Astrocyte of the cerebellum (primary cell): ENCODE results near the gene WAS.

Source experiments
- DNase-seq: peaks from one replicate; pipeline ENCODE4 v3.0.0-alpha.2; 2011; ENCODE audit warnings: low read depth
- H3K4me3 ChIP-seq: 2 replicates; pipeline ENCODE4 v1.5.1; 2011; ENCODE audit warnings: mild to moderate bottlenecking, low read depth, low read length, moderate library complexity
- CTCF ChIP-seq: IDR thresholded peaks from 2 replicates; pipeline ENCODE4 v1.5.1; 2012; ENCODE audit warnings: low read length, low read depth, moderate library complexity, mild to moderate bottlenecking; ENCODE audit errors: missing control alignments
- in situ Hi-C: cut with HindIII; loops from 2 replicates; pipeline ENCODE4 v1.10.0; 2017; ENCODE audit warnings: low sequenced_read_pairs

WAS gene

GRCh38 chrX:48702716-48703115, 19.1 kb downstream of the WAS start:
- in situ Hi-C loops = loop anchor here (5.0 kb wide), 1 partner anchor 60 kb away; the partner anchor contains the start of gene GLOD5
- no peak overlapping the region for H3K4me3 ChIP-seq
- no peak for TF ChIP-seq CTCF
- no peak for DNase-seq

- in situ Hi-C loops = loop anchor here (5.0 kb wide), 1 partner anchor 59 kb away; the partner anchor contains the start of gene GLOD5
- TF ChIP-seq CTCF = no peak
- DNase-seq = no peak
- no peak overlapping the region for H3K4me3 ChIP-seq
These were observed 19.6 kb downstream of the WAS start for GRCh38 chrX:48703228-48703627.

- no peak for TF ChIP-seq CTCF
- H3K4me3 ChIP-seq = no peak overlapping the region
- in situ Hi-C loops = loop anchor here (5.0 kb wide), 1 partner anchor 58 kb away; the partner anchor contains the start of gene GLOD5
- no peak for DNase-seq
These were observed 20.3 kb downstream of the WAS start for GRCh38 chrX:48703642-48704481.

- no peak for DNase-seq
- no peak overlapping the region for H3K4me3 ChIP-seq
- TF ChIP-seq CTCF = no peak
- in situ Hi-C loops = no loop called here
These were observed 22.3 kb downstream of the WAS start for GRCh38 chrX:48705871-48706270.

- H3K4me3 ChIP-seq = no peak overlapping the region
- in situ Hi-C loops = no loop called here
- no peak for DNase-seq
- no peak for TF ChIP-seq CTCF
These were observed 26.0 kb downstream of the WAS start for GRCh38 chrX:48709522-48710112.

- in situ Hi-C loops = no loop called here
- no peak overlapping the region for H3K4me3 ChIP-seq
- DNase-seq = no peak
- no peak for TF ChIP-seq CTCF
These were observed 27.7 kb downstream of the WAS start for GRCh38 chrX:48711162-48711928.
